GM23338 (cell line): ENCODE data around the gene ACY1. TPM values are rescaled to one million over a fixed set of nuclear protein-coding genes. Genes with fewer than 3 reads are reported as not detected.

Experiments
- ATAC-seq: fragments of 200-7000 bp; cut with Tn5 transposase; 3 replicates; pipeline ENCODE4 v1.9.1; 2020
- DNase-seq: peaks from one replicate; pipeline ENCODE4 v3.0.0-alpha.2; 2015; ENCODE audit warnings: low spot score
- H2AFZ ChIP-seq: fragments of 200-600 bp; sonication (generic); 2 replicates; pipeline ENCODE4 v1.8.0; 2016; ENCODE audit warnings: antibody characterized with exemption, mild to moderate bottlenecking, moderate library complexity
- H3F3A ChIP-seq: fragments of 200-600 bp; sonication (generic); replicated peaks from 2 replicates; pipeline ENCODE4 v1.8.0; 2017; ENCODE audit warnings: antibody characterized with exemption, mixed run types, low read depth
- H3K27ac ChIP-seq: fragments of 200-600 bp; sonication (generic); 2 replicates; pipeline ENCODE4 v1.6.1; 2016; ENCODE audit warnings: low read depth
- H3K27me3 ChIP-seq: fragments of 200-600 bp; sonication (generic); 2 replicates; pipeline ENCODE4 v1.8.0; 2016; ENCODE audit warnings: mild to moderate bottlenecking, mixed run types, moderate library complexity; ENCODE audit not compliant: insufficient read depth
- H3K36me3 ChIP-seq: fragments of 200-600 bp; sonication (generic); 2 replicates; pipeline ENCODE4 v1.8.0; 2016; ENCODE audit warnings: mild to moderate bottlenecking; ENCODE audit not compliant: insufficient read depth
- H3K4me1 ChIP-seq: fragments of 200-600 bp; sonication (generic); 2 replicates; pipeline ENCODE4 v1.8.0; 2016; ENCODE audit warnings: mild to moderate bottlenecking, moderate library complexity; ENCODE audit not compliant: insufficient read depth
- H3K4me2 ChIP-seq: fragments of 200-600 bp; sonication (generic); 2 replicates; pipeline ENCODE4 v1.7.1; 2017; ENCODE audit warnings: mixed run types
- H3K4me3 ChIP-seq: fragments of 200-600 bp; sonication (generic); 2 replicates; pipeline ENCODE4 v1.6.1; 2016; ENCODE audit warnings: mixed run types
- H3K79me2 ChIP-seq: fragments of 200-600 bp; sonication (generic); replicated peaks from 2 replicates; pipeline ENCODE4 v1.8.0; 2017; ENCODE audit warnings: mild to moderate bottlenecking; ENCODE audit not compliant: insufficient read depth
- H3K9me2 ChIP-seq: fragments of 200-600 bp; sonication (generic); 2 replicates; pipeline ENCODE4 v1.8.0; 2017; ENCODE audit not compliant: insufficient read depth
- H4K20me1 ChIP-seq: fragments of 200-600 bp; sonication (generic); replicated peaks from 2 replicates; pipeline ENCODE4 v1.8.0; 2017; ENCODE audit warnings: mild to moderate bottlenecking; ENCODE audit not compliant: insufficient read depth
- H3K27ac Mint-ChIP-seq: 2 replicates; pipeline ENCODE4 v1.8.0; 2020; ENCODE audit warnings: inconsistent platforms, mild to moderate bottlenecking, moderate library complexity, mixed read lengths
- H3K27me3 Mint-ChIP-seq: 3 replicates; pipeline ENCODE4 v1.8.0; 2022; ENCODE audit warnings: low read depth, mild to moderate bottlenecking, moderate library complexity, mixed read lengths, inconsistent platforms; ENCODE audit not compliant: insufficient read depth, poor library complexity
- H3K36me3 Mint-ChIP-seq: 3 replicates; pipeline ENCODE4 v1.8.0; 2021; ENCODE audit warnings: low read depth, mild to moderate bottlenecking, inconsistent platforms, moderate library complexity, mixed read lengths
- H3K4me1 Mint-ChIP-seq: 3 replicates; pipeline ENCODE4 v1.8.0; 2020; ENCODE audit warnings: mild to moderate bottlenecking, inconsistent platforms, mixed read lengths
- H3K4me3 Mint-ChIP-seq: 3 replicates; pipeline ENCODE4 v1.8.0; 2021; ENCODE audit warnings: moderate library complexity, mild to moderate bottlenecking, inconsistent platforms, mixed read lengths
- H3K9me3 Mint-ChIP-seq: 3 replicates; pipeline ENCODE4 v1.8.0; 2020; ENCODE audit warnings: moderate library complexity, mild to moderate bottlenecking, inconsistent platforms, mixed read lengths
- CTCF ChIP-seq, 2 experiments: fragments of 200-600 bp in 1 of 2; sonication (generic) in 1 of 2; conservative IDR thresholded peaks; 2 replicates each; pipeline versions ENCODE4 v1.5.1 to v1.6.1; 2016 to 2017; ENCODE audit warnings: antibody characterized with exemption in 2 of 2, low read depth in 2 of 2, mild to moderate bottlenecking in 2 of 2, moderate library complexity in 1 of 2
- ETS1 ChIP-seq: IDR thresholded peaks from 2 replicates; pipeline ENCODE4 v1.6.1; 2016; ENCODE audit warnings: antibody characterized with exemption
- EZH2 ChIP-seq: fragments of 200-600 bp; sonication (generic); IDR thresholded peaks from one replicate; pipeline ENCODE4 v1.8.0; 2017; ENCODE audit warnings: antibody characterized with exemption, mild to moderate bottlenecking, low read depth; ENCODE audit not compliant: unreplicated experiment
- EZH2phosphoT487 ChIP-seq: fragments of 200-600 bp; sonication (generic); IDR thresholded peaks from one replicate; pipeline ENCODE4 v1.8.1; 2018; ENCODE audit warnings: antibody characterized with exemption; ENCODE audit not compliant: unreplicated experiment
- JUNB ChIP-seq: IDR thresholded peaks from one replicate; pipeline ENCODE4 v1.6.1; 2016; ENCODE audit warnings: antibody characterized with exemption; ENCODE audit not compliant: unreplicated experiment
- ZNF114 ChIP-seq: fragments of 250-450 bp; sonication (Bioruptor Pico); IDR thresholded peaks from 2 replicates; pipeline ENCODE4 v1.5.0; 2020; ENCODE audit warnings: mild to moderate bottlenecking, moderate library complexity
- polyA plus RNA-seq: library from polyadenylated mRNA; unstranded; fragments of >200 nt; fragmentation: Nextera tagmentation; extraction: Ambion mirVana; gene quantifications from 2 replicates; pipeline ENCODE4 v1.2.1, GENCODE V29; 2016
- total RNA-seq: library from RNA; depleted of rRNA; stranded (reverse); fragments of >200 nt; shearing (Covaris generic); gene quantifications from 2 replicates; pipeline ENCODE4 v1.2.3, GENCODE V29; 2014
- TF ChIP-seq, protein P1 (sequence below): IDR thresholded peaks from one replicate; pipeline ENCODE4 v1.6.1; 2018; ENCODE audit warnings: antibody characterized with exemption; ENCODE audit not compliant: unreplicated experiment

The ACY1 gene
- total and polyA plus RNA-seq, 2 experiments from 2014 or later, result 38.4 to 62.8 TPM

DNA sequence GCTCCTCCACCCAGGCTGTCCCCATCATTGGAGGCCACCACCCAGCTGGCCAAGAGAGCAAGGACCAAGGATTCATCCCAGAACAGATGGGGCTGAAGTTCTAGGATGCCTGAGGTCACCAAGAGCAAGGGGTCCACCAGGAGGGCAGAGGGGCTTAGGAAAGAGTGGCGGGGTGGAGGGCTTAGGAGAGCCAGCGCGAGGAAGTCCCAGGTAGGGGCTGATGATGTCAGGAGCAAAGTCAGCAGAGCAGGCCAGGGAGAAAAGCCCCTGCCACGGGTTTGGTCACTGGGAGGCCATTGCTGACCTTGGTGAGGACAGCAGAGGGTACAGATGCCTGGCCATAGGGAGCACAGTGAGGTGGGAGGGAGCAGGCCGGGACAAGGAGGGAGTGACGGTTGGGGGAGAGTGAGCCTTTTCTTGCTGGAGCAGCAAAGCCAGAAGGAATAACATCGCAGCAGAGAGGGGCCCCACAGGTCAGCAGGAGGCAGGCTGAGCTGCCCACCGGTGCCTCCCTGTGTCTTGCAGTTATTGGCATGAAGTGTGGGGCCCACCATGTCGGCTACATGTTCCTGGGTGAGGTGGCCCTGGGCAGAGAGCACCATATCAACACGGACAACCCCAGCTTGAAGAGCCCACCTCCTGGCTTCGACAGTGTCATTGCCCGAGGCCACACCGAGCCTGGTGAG is 36.0 kb upstream of the ACY1 start:
- Mint-ChIP-seq H3K4me3 (no peak overlapping the region; the same call in 2 of the 3 replicates), H3K4me1 (peaks cover 3% of the 10 kb centered on the region; the same call in 1 of the 3 replicates), H3K36me3 (0 out of 3 replicates have a peak, but pooled peaks cover 2% of the 10 kb centered on the region), H3K9me3 (no peaks in the 10 kb centered on the region), H3K27me3 (peaks cover 24% of the 10 kb centered on the region), H3K27ac (no peak overlapping the region)
- no peaks in the 10 kb centered on the region for H3K4me1 ChIP-seq
- DNase-seq (no peak), ATAC-seq (no peak)
- H3K9me2 ChIP-seq, result no peaks in the 10 kb centered on the region
- H3K79me2 ChIP-seq, result no peaks in the 10 kb centered on the region
- no peaks in the 10 kb centered on the region for H3F3A ChIP-seq
- H3K27ac ChIP-seq, result no peak overlapping the region
- H2AFZ ChIP-seq, result no peak overlapping the region
- no peaks in the 10 kb centered on the region for H3K36me3 ChIP-seq
- no peak overlapping the region for H3K4me2 ChIP-seq
- no peak overlapping the region for H3K4me3 ChIP-seq
- H4K20me1 ChIP-seq, result no peaks in the 10 kb centered on the region
- peaks cover 14% of the 10 kb centered on the region; the same call in 1 of the 2 replicates for H3K27me3 ChIP-seq
- no peak for TF ChIP-seq JUNB
- no peak for TF ChIP-seq EZH2
- TF ChIP-seq CTCF (conservative IDR thresholded peaks at IDR 0.05; ENCODE audit: low read depth in 2 of 2), result no peak
- TF ChIP-seq, protein P1, sequence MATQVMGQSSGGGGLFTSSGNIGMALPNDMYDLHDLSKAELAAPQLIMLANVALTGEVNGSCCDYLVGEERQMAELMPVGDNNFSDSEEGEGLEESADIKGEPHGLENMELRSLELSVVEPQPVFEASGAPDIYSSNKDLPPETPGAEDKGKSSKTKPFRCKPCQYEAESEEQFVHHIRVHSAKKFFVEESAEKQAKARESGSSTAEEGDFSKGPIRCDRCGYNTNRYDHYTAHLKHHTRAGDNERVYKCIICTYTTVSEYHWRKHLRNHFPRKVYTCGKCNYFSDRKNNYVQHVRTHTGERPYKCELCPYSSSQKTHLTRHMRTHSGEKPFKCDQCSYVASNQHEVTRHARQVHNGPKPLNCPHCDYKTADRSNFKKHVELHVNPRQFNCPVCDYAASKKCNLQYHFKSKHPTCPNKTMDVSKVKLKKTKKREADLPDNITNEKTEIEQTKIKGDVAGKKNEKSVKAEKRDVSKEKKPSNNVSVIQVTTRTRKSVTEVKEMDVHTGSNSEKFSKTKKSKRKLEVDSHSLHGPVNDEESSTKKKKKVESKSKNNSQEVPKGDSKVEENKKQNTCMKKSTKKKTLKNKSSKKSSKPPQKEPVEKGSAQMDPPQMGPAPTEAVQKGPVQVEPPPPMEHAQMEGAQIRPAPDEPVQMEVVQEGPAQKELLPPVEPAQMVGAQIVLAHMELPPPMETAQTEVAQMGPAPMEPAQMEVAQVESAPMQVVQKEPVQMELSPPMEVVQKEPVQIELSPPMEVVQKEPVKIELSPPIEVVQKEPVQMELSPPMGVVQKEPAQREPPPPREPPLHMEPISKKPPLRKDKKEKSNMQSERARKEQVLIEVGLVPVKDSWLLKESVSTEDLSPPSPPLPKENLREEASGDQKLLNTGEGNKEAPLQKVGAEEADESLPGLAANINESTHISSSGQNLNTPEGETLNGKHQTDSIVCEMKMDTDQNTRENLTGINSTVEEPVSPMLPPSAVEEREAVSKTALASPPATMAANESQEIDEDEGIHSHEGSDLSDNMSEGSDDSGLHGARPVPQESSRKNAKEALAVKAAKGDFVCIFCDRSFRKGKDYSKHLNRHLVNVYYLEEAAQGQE, result no peak
- TF ChIP-seq ETS1, result no peak

DNA sequence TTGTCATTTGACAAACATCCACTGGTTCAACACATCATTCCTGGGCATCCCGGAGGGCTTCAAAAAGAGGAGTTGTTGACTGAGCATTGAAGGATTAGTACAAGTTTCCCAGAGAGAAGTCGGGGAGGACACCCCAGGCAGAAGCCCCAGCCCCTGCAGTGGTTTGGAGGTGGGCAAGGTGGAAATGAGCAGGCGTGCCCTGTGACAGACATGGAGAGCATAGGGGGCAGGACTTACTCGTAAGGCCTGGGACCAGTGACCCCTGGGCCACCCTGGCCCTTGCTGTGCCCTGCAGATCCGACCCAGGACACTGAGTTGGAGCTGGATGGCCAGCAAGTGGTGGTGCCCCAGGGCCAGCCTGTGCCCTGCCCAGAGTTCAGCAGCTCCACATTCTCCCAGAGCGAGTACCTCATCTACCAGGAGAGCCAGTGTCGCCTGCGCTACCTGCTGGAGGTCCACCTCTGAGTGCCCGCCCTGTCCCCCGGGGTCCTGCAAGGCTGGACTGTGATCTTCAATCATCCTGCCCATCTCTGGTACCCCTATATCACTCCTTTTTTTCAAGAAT is 35.2 kb upstream of the ACY1 start:
- Mint-ChIP-seq H3K27me3 (peaks cover 23% of the 10 kb centered on the region), H3K4me1 (no peaks in the 10 kb centered on the region; the same call in 2 of the 3 replicates), H3K27ac (no peak overlapping the region), H3K4me3 (no peak overlapping the region), H3K9me3 (no peaks in the 10 kb centered on the region), H3K36me3 (0 out of 3 replicates have a peak, but pooled peaks cover 2% of the 10 kb centered on the region)
- Histone ChIP-seq H3K4me3 (no peak overlapping the region), H4K20me1 (no peaks in the 10 kb centered on the region), H3K27ac (no peak overlapping the region), H3K4me2 (no peak overlapping the region), H3K9me2 (no peaks in the 10 kb centered on the region), H3K27me3 (peaks cover 18% of the 10 kb centered on the region; the same call in 1 of the 2 replicates), H2AFZ (no peak overlapping the region), H3K79me2 (no peaks in the 10 kb centered on the region), H3K4me1 (no peaks in the 10 kb centered on the region), H3F3A (no peaks in the 10 kb centered on the region), H3K36me3 (no peaks in the 10 kb centered on the region)
- TF ChIP-seq EZH2phosphoT487 (no peak), ETS1 (no peak), CTCF (conservative IDR thresholded peaks at IDR 0.05; ENCODE audit: low read depth in 2 of 2) (no peak), ZNF114 (CRISPR knock-in tag) (no peak)
- TF ChIP-seq, protein P1, result no peak
- ATAC-seq (no peak), DNase-seq (no peak)
